Measurements from ENCODE around the gene MAP3K9. TPM values are rescaled to one million over a fixed set of nuclear protein-coding genes. Genes with fewer than 3 reads are reported as not detected.

The MAP3K9 gene
- total RNA-seq, 2 experiments from 2014 or later = 5.6 to 6.9 TPM

DNA sequence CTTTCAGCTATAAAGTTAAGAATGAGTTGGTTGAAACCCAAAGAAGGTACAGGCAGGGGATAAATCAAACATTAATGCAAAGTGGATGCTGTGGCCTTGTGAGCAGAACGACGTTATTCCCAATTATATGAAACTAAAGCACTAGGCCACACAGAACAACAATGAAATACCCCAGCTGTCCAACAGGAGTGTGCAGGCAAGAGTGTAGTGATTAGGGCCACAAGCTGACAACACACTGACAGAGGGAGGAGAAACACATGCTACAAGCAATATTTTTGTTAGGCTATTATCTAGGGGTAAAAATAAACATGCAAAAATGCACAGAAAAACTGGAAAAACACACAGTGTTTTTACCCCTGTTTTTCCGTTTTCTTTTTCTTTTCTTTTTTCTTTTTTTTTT, 15.0 kb downstream of the MAP3K9 start:
- Mint-ChIP-seq H3K4me3 (no peak overlapping the region), H3K36me3 (ENCODE audit: low read depth) (peaks cover 3% of the 10 kb centered on the region), H3K4me1 (ENCODE audit: low read depth) (no peaks in the 10 kb centered on the region), H3K9me3 (no peaks in the 10 kb centered on the region), H3K27me3 (ENCODE audit: low read depth) (no peaks in the 10 kb centered on the region), H3K27ac (no peak overlapping the region)
- no peak for DNase-seq
- intact Hi-C loops (cut with micrococcal nuclease) = no loop called here
- CTCF ChIA-PET = no interaction called here

DNA sequence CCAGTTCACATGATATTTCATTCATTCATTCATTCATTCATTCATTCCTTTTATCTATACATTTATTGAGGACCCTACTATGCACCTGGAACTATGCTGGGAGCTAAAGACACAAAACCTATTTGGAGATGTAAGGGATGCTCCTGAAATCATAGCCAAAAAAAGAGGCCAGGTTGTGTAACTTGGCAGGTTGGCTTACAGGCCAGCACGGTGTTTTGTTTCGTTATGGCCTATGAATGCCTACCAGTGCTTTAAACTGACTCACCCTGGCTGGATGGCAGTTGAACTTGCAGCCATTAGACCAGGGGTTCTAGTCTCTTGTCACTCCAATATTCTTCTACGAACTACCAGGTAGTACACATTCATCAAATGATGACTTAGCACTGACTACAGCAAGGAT, 15.7 kb downstream of the MAP3K9 start:
- CTCF ChIA-PET = no interaction called here
- H3K27ac Mint-ChIP-seq = no peak overlapping the region
- H3K36me3 Mint-ChIP-seq (ENCODE audit: low read depth) = peaks cover 3% of the 10 kb centered on the region
- H3K4me1 Mint-ChIP-seq (ENCODE audit: low read depth) = no peaks in the 10 kb centered on the region
- no peaks in the 10 kb centered on the region for H3K27me3 Mint-ChIP-seq (ENCODE audit: low read depth)
- no peak overlapping the region for H3K4me3 Mint-ChIP-seq
- no peaks in the 10 kb centered on the region for H3K9me3 Mint-ChIP-seq
- intact Hi-C loops (cut with micrococcal nuclease) = no loop called here
- no peak for DNase-seq

DNA sequence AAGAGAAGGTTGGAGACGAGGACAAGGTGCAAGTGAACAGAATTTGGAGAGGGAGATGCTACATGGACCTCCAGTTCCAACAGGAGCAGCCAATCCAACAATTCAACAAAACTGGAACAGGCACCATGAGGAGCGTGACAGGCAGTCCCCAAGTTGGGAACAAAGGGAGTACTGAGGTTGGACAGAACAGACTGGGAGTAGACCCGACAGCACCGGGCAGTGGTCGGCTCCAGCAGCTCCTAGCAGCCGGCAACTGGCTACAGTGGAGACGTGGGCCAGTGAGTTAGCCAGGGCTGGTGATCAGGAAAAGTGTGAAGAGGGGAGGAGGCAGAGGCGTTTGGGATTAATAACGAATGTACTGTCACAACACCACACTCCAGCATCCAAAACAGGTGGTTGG, 16.4 kb downstream of the MAP3K9 start:
- no peaks in the 10 kb centered on the region for H3K27me3 Mint-ChIP-seq (ENCODE audit: low read depth)
- H3K36me3 Mint-ChIP-seq (ENCODE audit: low read depth) = peaks cover 3% of the 10 kb centered on the region
- CTCF ChIA-PET = interaction anchor here (0.6 kb wide), 1 partner anchor 69 kb away, joined by 3 read pairs; no protein-coding TSS in a partner anchor
- intact Hi-C loops (cut with micrococcal nuclease) = no loop called here
- H3K9me3 Mint-ChIP-seq = no peaks in the 10 kb centered on the region
- DNase-seq = no peak
- no peaks in the 10 kb centered on the region for H3K4me1 Mint-ChIP-seq (ENCODE audit: low read depth)
- no peak overlapping the region for H3K4me3 Mint-ChIP-seq
- no peak overlapping the region for H3K27ac Mint-ChIP-seq

DNA sequence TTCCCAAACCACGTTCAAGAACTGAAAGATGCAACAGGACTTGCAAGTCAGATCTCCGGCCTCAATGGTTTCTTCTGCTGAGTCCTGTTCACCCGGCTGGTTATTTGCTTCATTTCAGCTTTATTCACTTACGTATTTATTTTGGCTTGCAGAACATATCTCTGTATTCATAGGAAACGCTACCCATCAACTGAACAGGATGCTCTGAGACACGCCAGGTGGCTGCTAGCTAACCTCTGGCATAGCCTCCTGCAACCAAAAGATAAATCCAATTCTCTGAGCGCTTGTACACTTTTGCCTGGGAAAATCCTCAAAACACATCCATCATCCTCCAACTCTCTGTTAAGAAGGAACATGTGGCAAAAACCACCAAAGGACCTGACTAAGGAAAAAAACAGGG, 17.3 kb downstream of the MAP3K9 start:
- H3K4me1 Mint-ChIP-seq (ENCODE audit: low read depth) = no peaks in the 10 kb centered on the region
- H3K27ac Mint-ChIP-seq = no peak overlapping the region
- CTCF ChIA-PET = no interaction called here
- no peaks in the 10 kb centered on the region for H3K9me3 Mint-ChIP-seq
- intact Hi-C loops (cut with micrococcal nuclease) = no loop called here
- DNase-seq = no peak
- no peaks in the 10 kb centered on the region for H3K27me3 Mint-ChIP-seq (ENCODE audit: low read depth)
- H3K4me3 Mint-ChIP-seq = no peak overlapping the region
- H3K36me3 Mint-ChIP-seq (ENCODE audit: low read depth) = no peaks in the 10 kb centered on the region

DNA sequence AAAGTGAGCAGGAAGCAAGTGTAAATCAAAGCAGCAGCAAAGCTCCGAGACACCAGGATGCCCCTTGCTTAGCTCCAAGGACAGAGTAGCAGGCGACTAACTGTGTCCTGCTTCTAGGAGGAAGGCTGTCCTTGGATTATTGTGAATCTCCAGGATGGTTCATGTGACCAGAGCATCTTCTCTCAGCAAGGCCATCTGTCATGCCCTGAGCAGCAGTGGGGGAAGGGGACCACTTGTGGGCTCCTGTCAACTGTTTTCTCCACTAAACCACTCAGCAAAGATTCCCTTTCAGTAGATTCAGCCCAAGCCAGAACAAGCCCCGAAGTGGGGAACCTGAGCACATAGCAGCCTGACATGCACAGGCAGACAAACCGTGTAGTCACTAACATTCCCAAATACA, 19.4 kb downstream of the MAP3K9 start:
- no peaks in the 10 kb centered on the region for H3K36me3 Mint-ChIP-seq (ENCODE audit: low read depth)
- CTCF ChIA-PET = interaction anchor here (1.1 kb wide), 1 partner anchor 19 kb away, joined by 3 read pairs; the partner anchor contains the start of gene MAP3K9
- no peaks in the 10 kb centered on the region for H3K9me3 Mint-ChIP-seq

DNA sequence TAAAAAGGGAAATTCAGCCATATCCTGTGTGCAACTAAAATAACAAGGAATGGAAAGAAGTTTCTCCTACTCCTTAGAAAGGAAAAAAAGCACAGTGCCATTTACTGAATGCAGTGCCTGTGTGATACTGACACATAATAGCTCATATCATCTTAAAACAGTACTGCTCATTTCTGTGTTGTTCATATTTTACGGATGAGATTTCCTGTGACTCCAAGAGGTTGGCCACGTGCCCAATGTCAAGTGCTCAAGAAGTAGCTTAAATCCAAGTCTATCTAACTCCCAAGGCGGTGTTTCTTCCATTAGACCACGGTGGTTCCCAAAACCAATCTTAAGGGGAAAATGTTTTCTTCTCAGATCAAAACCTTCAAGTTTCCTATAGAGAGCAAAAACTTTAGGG, 20.0 kb downstream of the MAP3K9 start:
- intact Hi-C loops (cut with micrococcal nuclease) = no loop called here
- Mint-ChIP-seq H3K36me3 (ENCODE audit: low read depth) (no peaks in the 10 kb centered on the region), H3K27ac (no peak overlapping the region), H3K27me3 (ENCODE audit: low read depth) (no peaks in the 10 kb centered on the region), H3K4me1 (ENCODE audit: low read depth) (no peaks in the 10 kb centered on the region), H3K4me3 (no peak overlapping the region), H3K9me3 (no peaks in the 10 kb centered on the region)
- CTCF ChIA-PET = interaction anchor here (1.1 kb wide), 1 partner anchor 20 kb away, joined by 3 read pairs; the partner anchor contains the start of gene MAP3K9
- DNase-seq = no peak

More for the DNA sequence above, 19.4 kb downstream of the MAP3K9 start:
- Mint-ChIP-seq H3K27ac (no peak overlapping the region), H3K4me3 (no peak overlapping the region), H3K27me3 (ENCODE audit: low read depth) (no peaks in the 10 kb centered on the region), H3K4me1 (ENCODE audit: low read depth) (no peaks in the 10 kb centered on the region)
- no peak for DNase-seq
- intact Hi-C loops (cut with micrococcal nuclease) = no loop called here

DNA sequence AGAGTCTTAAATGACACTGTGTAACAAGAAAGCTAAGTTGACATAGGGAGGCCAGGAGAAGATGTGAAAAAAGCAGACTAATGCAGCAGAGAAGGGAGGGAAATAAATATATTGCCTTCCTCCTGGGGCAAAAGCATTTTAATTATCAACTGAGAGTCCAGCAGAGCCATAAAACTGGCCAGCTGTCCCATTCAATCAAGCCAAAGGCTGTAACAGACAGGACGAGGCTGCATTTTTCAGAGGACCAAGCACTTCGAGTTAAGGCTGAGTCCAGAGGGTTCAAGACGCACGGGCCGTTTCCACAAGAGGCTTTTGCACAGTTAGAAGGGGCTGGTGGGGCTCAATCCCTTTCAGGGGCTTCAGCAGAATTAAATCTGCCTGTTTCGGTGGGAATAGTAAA, 20.4 kb downstream of the MAP3K9 start:
- H3K27ac Mint-ChIP-seq = no peak overlapping the region
- H3K9me3 Mint-ChIP-seq = no peaks in the 10 kb centered on the region
- no peaks in the 10 kb centered on the region for H3K4me1 Mint-ChIP-seq (ENCODE audit: low read depth)
- no peaks in the 10 kb centered on the region for H3K36me3 Mint-ChIP-seq (ENCODE audit: low read depth)
- H3K4me3 Mint-ChIP-seq = no peak overlapping the region
- CTCF ChIA-PET = interaction anchor here (1.1 kb wide), 1 partner anchor 20 kb away, joined by 3 read pairs; the partner anchor contains the start of gene MAP3K9
- intact Hi-C loops (cut with micrococcal nuclease) = no loop called here
- no peaks in the 10 kb centered on the region for H3K27me3 Mint-ChIP-seq (ENCODE audit: low read depth)
- DNase-seq = no peak

DNA sequence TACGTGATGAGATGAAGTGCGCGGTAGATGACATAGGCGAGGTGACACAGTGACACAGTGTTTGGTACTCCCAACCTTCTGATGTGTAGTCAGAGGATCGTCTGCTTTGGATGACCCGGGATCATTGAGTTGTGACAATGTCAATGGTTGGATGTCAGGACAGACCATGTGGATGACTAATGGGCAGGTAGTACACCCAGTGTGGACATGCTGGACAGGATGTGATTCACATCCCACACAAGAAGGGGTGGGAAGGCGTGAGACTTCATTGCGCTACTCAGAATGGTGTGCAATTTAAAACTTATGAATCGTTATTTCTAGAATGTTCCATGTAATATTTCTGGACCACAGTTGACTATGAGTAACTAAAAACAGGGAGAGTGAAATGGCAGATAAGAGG, 23.8 kb downstream of the MAP3K9 start:
- Mint-ChIP-seq H3K27ac (no peak overlapping the region), H3K27me3 (ENCODE audit: low read depth) (no peaks in the 10 kb centered on the region), H3K9me3 (no peaks in the 10 kb centered on the region), H3K4me3 (no peak overlapping the region), H3K4me1 (ENCODE audit: low read depth) (peaks cover 13% of the 10 kb centered on the region), H3K36me3 (ENCODE audit: low read depth) (no peaks in the 10 kb centered on the region)
- DNase-seq = no peak
- CTCF ChIA-PET = no interaction called here
- intact Hi-C loops (cut with micrococcal nuclease) = no loop called here

DNA sequence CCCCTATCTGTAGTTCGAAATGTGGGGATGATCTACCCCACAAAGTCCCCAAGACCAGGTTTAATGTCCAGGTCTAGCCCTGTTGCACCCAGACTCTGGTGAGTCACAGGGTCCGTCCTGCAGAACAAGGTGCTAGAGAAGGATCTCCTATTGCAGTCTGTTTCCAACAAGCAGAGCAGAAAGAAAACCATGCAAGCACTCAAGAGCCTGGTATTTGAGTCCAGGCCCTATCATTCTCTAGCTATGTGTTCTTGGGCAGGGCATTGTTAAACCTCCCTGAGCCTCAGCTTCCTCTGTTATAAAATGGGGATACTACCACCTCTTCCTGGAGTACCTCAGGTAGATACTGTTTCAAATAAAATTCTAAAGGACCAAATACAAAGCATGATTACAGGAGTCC, 24.4 kb downstream of the MAP3K9 start:
- CTCF ChIA-PET = no interaction called here
- H3K36me3 Mint-ChIP-seq (ENCODE audit: low read depth) = no peaks in the 10 kb centered on the region

DNA sequence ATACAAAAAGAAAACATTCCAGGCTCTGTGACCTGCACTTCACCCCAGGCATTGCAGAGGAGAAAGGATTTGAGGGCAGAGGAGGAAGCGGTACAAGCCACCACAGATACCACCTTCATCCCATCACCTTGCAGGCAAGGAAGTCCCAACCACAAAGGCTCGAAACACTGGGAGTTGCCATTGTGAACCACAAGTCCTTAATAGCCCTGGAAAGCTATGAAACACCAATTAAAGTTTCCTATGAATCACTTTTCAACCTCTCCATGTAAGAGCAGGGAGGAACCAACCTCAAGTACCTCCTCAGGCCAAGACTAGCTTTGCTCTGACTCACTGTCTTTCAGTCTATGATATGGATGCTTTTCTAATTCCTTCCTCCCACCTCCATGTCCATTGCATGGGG, 27.0 kb downstream of the MAP3K9 start:
- peaks cover 16% of the 10 kb centered on the region for H3K4me1 Mint-ChIP-seq (ENCODE audit: low read depth)
- intact Hi-C loops (cut with micrococcal nuclease) = no loop called here
- H3K27ac Mint-ChIP-seq = no peak overlapping the region
- no peak for DNase-seq
- CTCF ChIA-PET = no interaction called here
- no peaks in the 10 kb centered on the region for H3K27me3 Mint-ChIP-seq (ENCODE audit: low read depth)
- H3K4me3 Mint-ChIP-seq = no peak overlapping the region
- peaks cover 1% of the 10 kb centered on the region for H3K36me3 Mint-ChIP-seq (ENCODE audit: low read depth)
- H3K9me3 Mint-ChIP-seq = no peaks in the 10 kb centered on the region

More for the DNA sequence above, 24.4 kb downstream of the MAP3K9 start:
- Mint-ChIP-seq H3K27ac (no peak overlapping the region), H3K4me1 (ENCODE audit: low read depth) (peaks cover 16% of the 10 kb centered on the region), H3K27me3 (ENCODE audit: low read depth) (no peaks in the 10 kb centered on the region), H3K4me3 (no peak overlapping the region), H3K9me3 (no peaks in the 10 kb centered on the region)
- intact Hi-C loops (cut with micrococcal nuclease) = no loop called here
- no peak for DNase-seq

DNA sequence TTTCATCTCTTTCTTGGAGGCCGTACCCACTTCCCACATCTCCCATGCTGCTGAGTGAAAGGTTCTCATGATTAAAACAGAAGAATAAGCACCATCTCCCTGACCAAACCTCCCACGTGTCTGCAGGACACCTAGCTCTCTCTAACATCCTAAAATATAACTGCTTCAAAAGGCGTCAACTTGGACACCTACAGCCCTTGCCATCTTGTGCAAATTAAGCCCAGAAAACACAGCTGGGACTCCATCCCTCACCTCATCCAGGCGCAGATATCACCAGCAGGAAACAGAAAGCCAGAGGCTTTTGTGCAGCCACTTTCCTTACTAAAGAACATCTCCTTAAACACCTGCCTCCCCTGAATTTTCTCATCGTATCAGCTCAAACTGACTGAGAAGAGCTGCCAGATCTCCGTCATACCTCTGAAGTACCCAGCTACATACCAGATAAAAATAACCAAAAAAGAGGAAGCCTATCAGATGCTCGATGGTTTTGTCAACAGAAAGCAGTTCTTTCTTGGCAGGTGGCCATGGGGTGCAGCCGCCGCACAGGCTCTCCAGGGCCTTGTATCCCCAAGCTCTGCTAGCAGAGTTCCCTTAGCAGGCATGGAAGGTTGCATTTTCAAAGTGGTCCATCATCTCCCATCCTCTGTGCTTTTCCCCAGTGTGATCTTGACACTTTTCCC, 28.8 kb downstream of the MAP3K9 start:
- Mint-ChIP-seq H3K4me3 (no peak overlapping the region), H3K27me3 (ENCODE audit: low read depth) (no peaks in the 10 kb centered on the region), H3K9me3 (no peaks in the 10 kb centered on the region), H3K4me1 (ENCODE audit: low read depth) (peaks cover 16% of the 10 kb centered on the region), H3K36me3 (ENCODE audit: low read depth) (peaks cover 1% of the 10 kb centered on the region), H3K27ac (no peak overlapping the region)
- CTCF ChIA-PET = interaction anchor here (0.8 to 1.5 kb wide), 2 partner anchors 25 to 67 kb away, joined by 3 to 4 read pairs; no protein-coding TSS in a partner anchor
- no peak for DNase-seq
- intact Hi-C loops (cut with micrococcal nuclease) = no loop called here

DNA sequence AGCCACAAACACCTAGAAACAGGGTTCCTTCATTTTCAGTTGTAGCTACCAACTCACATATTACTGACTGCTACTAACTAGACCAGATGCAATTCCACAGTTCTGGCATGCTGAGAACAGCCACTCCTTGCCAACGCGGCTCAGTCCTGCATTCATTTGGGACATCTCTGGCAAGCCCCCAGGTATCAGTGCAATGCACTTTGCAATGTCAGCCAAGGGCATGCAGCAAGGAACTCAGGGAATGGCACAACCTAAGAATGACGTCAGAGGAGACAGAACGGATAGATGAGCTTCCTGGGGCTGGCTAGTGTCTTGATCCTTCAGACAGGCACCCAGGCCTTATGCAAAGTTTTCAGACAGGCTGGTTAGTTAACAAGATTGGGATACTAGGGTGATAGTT, 29.6 kb downstream of the MAP3K9 start:
- no peak overlapping the region for H3K4me3 Mint-ChIP-seq
- CTCF ChIA-PET = no interaction called here

DNA sequence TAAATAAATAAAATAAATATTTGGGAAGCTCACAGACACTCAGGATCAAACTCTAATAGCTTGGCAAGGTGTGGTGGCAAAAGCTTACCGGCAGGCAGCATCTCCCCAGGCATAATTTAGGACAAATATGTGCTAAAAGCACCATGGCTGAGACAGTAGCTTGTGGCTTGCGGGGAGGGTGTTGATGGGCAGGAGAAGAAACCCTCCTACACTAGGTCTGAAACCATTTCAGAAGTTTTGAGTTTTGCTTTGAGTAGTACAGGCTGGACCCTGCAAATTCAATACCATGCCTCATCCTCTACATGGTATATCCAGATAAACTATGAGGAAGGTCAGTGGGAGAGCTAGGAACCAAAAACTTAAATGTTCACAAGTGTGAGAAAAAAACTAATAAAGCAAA, 33.1 kb downstream of the MAP3K9 start:
- peaks cover 5% of the 10 kb centered on the region for H3K4me1 Mint-ChIP-seq (ENCODE audit: low read depth)
- intact Hi-C loops (cut with micrococcal nuclease) = no loop called here
- no peak overlapping the region for H3K4me3 Mint-ChIP-seq
- no peaks in the 10 kb centered on the region for H3K27me3 Mint-ChIP-seq (ENCODE audit: low read depth)
- DNase-seq = no peak
- no peaks in the 10 kb centered on the region for H3K9me3 Mint-ChIP-seq
- CTCF ChIA-PET = no interaction called here
- no peak overlapping the region for H3K27ac Mint-ChIP-seq
- H3K36me3 Mint-ChIP-seq (ENCODE audit: low read depth) = peaks cover 1% of the 10 kb centered on the region

More for the DNA sequence above, 29.6 kb downstream of the MAP3K9 start:
- Mint-ChIP-seq H3K27ac (no peak overlapping the region), H3K27me3 (ENCODE audit: low read depth) (no peaks in the 10 kb centered on the region), H3K9me3 (no peaks in the 10 kb centered on the region), H3K4me1 (ENCODE audit: low read depth) (peaks cover 16% of the 10 kb centered on the region), H3K36me3 (ENCODE audit: low read depth) (peaks cover 1% of the 10 kb centered on the region)
- no peak for DNase-seq
- intact Hi-C loops (cut with micrococcal nuclease) = no loop called here

All from activated naive CD4-positive, alpha-beta T cell treated with anti-CD3 and anti-CD28 coated beads for 36 hours (primary cell).